Neural progenitor cell (in vitro differentiated cells): ENCODE data around the gene MANBA.

ENCODE experiments used
- CTCF ChIP-seq: fragments of 200-600 bp; sonication (generic); IDR thresholded peaks from 2 replicates; pipeline ENCODE4 v1.5.1; 2017; ENCODE audit warnings: antibody characterized with exemption, mild to moderate bottlenecking
- EZH2 ChIP-seq: fragments of 200-600 bp; sonication (generic); IDR thresholded peaks from 2 replicates; pipeline ENCODE4 v1.6.1; 2017; ENCODE audit warnings: antibody characterized with exemption, mild to moderate bottlenecking, moderate library complexity
- EZH2phosphoT487 ChIP-seq: fragments of 200-600 bp; sonication (generic); IDR thresholded peaks from 2 replicates; pipeline ENCODE4 v1.6.1; 2017; ENCODE audit warnings: antibody characterized with exemption

- no peak for TF ChIP-seq CTCF
- no peak for TF ChIP-seq EZH2phosphoT487
- TF ChIP-seq EZH2: no peak
Measured at GRCh38 chr4:102693861-102694260, 66.9 kb downstream of the MANBA start.
